Cerebellar nuclear complex (tissue), 1 donor: Measurements from ENCODE around the gene AUTS2.

Experiments used
- DNase-seq, 2 experiments: peaks; one replicate each; lab custom pipeline; 2025; lab: John Stamatoyannopoulos, UW

Gene AUTS2

GRCh38 chr7:70307544-70308106 lies 709.4 kb downstream of the AUTS2 start:
- DNase-seq: no peak

- no peak for DNase-seq
Measured at GRCh38 chr7:70312336-70312735, 714.1 kb downstream of the AUTS2 start.

- no peak for DNase-seq
Measured at GRCh38 chr7:70313271-70313670, 715.0 kb downstream of the AUTS2 start.

GRCh38 chr7:70313687-70314086 lies 715.4 kb downstream of the AUTS2 start:
- DNase-seq: no peak

DNA sequence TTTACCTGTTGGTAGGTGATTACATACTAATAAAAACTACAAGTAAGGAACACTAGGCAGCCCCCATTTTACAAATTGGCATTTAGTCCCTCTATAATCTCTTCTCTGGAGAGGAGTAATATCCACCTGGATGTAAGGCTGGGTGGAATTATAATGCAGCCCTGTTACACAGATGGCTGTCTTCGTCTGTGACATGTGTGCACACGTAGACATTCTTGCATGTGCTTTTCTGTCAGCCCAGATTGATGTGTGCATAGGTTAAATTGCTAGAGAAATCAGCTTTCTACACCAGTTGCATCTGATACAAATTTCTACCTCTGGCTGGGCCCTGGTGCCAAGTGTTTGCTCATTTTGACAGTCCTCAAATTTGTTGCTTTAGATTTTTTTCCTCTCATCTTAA lies 715.9 kb downstream of the AUTS2 start:
- no peak for DNase-seq

- no peak for DNase-seq
Measured at GRCh38 chr7:70316745-70317144, 718.5 kb downstream of the AUTS2 start.

DNA sequence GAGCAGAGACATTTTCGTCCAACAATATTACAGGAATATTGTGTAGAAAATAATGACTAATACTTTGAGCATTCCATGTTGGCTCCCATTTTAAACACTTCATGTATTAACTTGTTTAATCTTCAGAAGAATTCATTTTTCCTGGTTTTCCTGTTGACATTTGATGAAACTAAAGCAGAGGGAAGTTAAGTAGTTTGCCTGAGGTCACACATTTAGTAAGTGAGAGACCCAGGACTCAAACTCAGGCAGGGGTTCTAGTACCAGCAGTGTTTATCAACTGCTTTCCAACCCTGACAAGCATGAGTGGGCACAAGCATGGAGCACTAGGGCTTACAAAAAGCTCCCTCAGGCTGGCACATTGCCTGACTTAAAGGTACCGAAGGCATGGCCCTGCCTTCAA lies 719.1 kb downstream of the AUTS2 start:
- DNase-seq: no peak

GRCh38 chr7:70318511-70318910 lies 720.2 kb downstream of the AUTS2 start:
- no peak for DNase-seq

GRCh38 chr7:70319057-70319456 lies 720.8 kb downstream of the AUTS2 start:
- DNase-seq: no peak

GRCh38 chr7:70321016-70321590 lies 722.8 kb downstream of the AUTS2 start:
- no peak for DNase-seq

GRCh38 chr7:70322856-70323255 lies 724.6 kb downstream of the AUTS2 start:
- no peak for DNase-seq

GRCh38 chr7:70325509-70326101 lies 727.3 kb downstream of the AUTS2 start:
- no peak for DNase-seq

GRCh38 chr7:70334295-70334694 lies 736.0 kb downstream of the AUTS2 start:
- no peak for DNase-seq

GRCh38 chr7:70334871-70335270 lies 736.6 kb downstream of the AUTS2 start:
- DNase-seq: no peak

DNA sequence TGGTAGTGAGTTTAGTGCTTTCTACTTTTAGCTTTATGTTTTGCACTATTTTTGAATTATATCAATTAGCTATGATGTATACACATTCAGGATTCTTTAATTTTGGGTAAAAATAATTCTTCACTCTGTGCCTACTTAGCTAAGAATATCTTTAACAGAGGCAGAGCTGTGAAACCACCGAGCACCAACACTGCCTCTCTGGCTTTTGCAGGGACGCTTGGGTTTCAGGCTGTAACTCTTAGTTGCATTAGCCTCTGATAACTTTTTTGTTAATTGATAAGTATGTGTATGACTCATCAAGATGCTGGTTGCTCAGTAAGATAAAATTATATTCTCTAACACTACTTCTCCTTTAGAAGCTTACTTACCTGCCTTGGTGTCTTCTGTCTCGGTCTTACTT lies 738.3 kb downstream of the AUTS2 start:
- no peak for DNase-seq

GRCh38 chr7:70338015-70338414 lies 739.7 kb downstream of the AUTS2 start:
- DNase-seq: no peak

GRCh38 chr7:70340236-70340635 lies 742.0 kb downstream of the AUTS2 start:
- DNase-seq: no peak

- no peak for DNase-seq
Measured at GRCh38 chr7:70341446-70341845, 743.2 kb downstream of the AUTS2 start.

DNA sequence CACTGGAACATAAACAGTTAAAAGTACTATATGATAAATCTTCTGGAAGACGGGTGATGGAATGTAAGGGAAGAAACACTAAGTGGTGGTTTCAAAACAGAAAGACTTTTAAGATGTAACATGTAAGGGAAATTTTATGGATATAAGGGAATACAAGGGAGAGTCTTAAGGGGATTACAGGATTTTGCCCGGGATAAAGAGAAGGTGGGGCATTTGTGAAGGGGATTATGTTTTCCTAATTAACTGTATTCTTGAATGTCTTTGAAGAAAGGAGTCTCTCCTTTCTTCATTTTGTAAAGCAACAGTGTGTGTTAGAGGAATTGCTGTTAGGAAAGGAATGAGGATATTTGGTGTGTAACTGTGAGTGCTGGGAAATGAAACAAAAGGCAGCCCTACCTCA lies 745.2 kb downstream of the AUTS2 start:
- no peak for DNase-seq

DNA sequence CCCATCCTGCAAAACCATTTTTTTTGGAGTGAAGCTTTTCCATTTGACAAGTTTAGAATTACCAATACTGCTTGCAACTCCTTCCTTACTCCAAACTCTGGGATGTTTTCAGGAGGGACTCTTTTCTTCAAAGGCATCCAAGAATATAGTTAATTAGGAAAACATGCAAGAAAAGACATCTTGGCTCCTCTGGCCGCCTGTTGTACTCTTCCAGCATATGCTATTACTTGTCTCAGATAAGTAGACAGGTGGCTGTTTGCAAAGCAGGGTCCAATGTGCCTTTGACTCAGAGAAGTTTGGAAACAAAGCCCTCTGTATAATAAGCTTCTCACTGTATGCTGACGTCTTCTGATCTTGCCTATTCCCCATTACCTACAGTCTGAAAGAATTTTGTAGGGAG lies 746.5 kb downstream of the AUTS2 start:
- DNase-seq: no peak

DNA sequence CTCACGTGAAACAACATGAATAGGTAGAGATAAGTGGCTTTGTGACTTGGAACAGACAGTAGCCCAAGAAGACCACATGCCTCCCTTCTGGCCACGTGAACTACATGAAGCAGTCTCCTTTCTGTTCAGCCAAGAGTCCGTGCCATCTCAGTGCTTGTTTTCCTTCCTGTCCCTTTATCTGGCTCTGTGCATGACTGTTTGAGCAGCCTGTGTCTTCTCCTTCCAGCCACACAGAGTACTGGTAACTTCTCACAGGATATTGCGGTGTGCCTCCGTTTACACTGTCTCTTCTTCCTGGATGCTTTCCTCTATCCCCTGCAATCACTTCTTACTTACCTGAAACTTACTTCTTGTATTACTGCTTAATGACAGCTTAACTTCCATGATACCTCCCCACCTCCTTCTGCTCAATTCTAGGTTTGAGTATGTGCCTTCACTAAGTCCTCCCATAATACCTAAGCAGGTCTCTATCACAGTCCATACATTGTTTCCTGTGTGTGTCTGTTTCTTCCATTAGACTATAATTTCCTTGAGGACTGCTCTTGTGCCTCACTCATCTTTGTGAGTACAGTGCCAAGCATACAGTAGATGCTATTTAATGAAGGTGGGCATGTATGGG lies 748.7 kb downstream of the AUTS2 start:
- DNase-seq: no peak

GRCh38 chr7:70347463-70348254 lies 749.4 kb downstream of the AUTS2 start:
- DNase-seq: no peak

DNA sequence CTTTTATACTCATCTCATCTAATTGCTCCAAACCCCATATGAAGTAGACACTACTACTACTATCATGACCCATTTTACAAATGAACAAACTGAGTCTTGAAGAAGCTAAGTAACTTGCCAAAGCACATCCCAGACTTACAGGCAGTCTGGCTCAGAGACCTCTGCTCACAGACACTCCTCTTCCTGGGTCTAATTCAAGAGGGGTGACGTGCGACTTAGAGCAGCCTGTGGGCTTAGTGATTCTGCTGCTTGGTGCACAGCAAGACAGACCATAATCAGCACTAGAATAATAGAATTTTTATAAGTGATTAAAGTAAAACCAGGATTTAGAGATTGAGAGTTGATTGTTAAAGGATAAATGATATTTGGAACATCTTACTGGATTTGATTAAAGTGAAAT lies 750.8 kb downstream of the AUTS2 start:
- DNase-seq: no peak
